Adipose tissue (tissue), 3 donors: ENCODE results near the gene PAAF1. TPM values are rescaled to one million over a fixed set of nuclear protein-coding genes. Genes with fewer than 3 reads are reported as not detected.
"Not testable (repeated sequence)": the region's sequence is repeated elsewhere in the genome, so short reads cannot be mapped to it uniquely, and the experiment has no call there.

Experiments
- H3K27ac ChIP-seq: one replicate; pipeline ENCODE4 v1.5.1; 2013; ENCODE audit warnings: low read depth, low read length
- WGBS, 3 donors: extraction: QIAGEN DNeasy Blood & Tissue Kit; methylation state at CpG; one replicate each; pipeline ENCODE4 v1.1.7; 2013; 5-methylcytosine and 5-hydroxymethylcytosine counted together
- polyA plus RNA-seq, 3 donors: library from polyadenylated mRNA; stranded (reverse); fragments of 200-250 nt; gene quantifications; one replicate each; pipeline ENCODE4 v1.2.3, GENCODE V29; 2013
- donor health status: healthy with polysubstance abuse.
- donor health status: Bipolar disorder and iron deficiency.
- donor health status: healthy.

PAAF1 gene
- polyA plus RNA-seq, 3 donors = 10.7 to 12.4 (median 11.1) TPM

- WGBS, 3 donors = 93 to 94% (median 94%) methylated on average over 7 of the region's 7 CpGs
- H3K27ac ChIP-seq = no peak overlapping the region
Measured at GRCh38 chr11:73932781-73933180, 56.0 kb downstream of the PAAF1 start.

DNA sequence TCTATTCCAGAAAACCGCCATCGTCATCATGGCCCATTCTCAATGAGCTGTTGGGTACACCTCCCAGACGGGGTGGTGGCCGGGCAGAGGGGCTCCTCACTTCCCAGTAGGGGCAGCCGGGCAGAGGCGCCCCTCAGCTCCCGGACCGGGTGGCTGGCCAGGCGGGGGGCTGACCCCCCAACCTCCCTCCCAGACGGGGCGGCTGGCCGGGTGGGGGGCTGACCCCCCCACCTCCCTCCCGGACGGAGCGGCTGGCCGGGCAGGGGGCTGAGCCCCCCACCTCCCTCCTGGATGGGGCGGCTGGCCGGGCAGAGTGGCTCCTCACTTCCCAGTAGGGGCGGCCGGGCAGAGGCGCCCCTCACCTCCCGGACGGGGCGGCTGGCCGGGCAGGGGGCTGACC, 59.2 kb downstream of the PAAF1 start:
- H3K27ac ChIP-seq = not testable (repeated sequence)
- 97 to 100% methylated on average over 5 to 15 of the region's 25 CpGs; no CpG with 5 or more reads in 1 of the 3 donors for WGBS, 3 donors

DNA sequence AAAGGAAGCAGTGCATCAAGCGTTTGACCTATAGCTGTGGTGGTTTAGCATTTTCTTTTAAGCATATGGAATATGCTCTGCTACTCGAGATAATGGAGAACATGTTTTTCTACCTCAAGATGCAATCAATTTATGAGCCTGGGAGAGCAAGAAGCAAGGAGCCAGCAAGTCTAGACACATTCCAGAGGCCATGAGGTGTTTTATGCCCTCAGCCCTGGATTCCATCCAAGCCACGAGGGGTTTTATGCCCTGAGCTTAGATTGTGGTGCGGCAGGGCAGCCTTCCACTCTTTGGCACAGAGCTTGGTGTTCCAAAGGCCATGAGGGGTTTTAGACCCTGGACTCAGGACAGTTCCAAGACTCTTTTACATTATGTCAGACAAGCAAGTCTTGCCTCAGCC, 62.3 kb downstream of the PAAF1 start:
- H3K27ac ChIP-seq = no peak overlapping the region
- 68 to 79% (median 76%) methylated on average over 4 of the region's 4 CpGs for WGBS, 3 donors

DNA sequence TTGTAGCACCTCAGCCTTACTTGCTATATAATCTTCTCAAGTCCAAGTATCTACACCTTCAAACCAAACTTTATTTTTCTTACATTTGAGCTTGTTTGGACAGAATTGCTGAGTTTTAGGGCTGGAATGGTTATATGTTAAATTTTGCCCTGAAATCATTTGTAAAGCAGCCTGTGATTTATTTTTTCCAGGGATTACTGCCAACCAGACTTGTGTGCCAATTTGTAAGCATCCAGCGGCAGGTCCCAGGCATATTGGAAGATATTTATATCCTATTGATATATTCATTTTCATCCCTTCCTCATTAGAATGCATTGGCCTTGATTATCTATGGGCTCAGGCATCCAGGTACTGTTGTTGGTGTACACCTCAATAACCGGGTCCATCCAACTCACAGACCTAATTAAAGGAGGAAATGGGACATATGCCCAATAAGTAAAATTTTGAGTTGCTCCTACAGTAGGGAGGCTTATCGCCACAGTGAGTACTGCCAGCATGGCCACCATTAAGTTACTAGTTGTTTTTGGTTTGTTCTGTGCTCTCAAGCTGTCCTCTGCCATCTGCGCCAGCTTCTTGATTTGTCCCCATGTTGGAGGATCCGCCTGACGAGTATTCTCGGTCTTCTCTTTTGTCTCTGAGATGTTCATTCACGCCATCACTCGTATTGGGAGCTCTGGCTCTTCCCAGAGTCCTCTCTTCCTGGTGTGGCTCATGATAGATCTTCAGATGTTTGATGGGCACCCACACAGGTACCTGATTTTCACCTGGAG, 64.2 kb downstream of the PAAF1 start:
- no peak overlapping the region for H3K27ac ChIP-seq
- 91 to 97% (median 93%) methylated on average over 9 of the region's 9 CpGs for WGBS, 3 donors

DNA sequence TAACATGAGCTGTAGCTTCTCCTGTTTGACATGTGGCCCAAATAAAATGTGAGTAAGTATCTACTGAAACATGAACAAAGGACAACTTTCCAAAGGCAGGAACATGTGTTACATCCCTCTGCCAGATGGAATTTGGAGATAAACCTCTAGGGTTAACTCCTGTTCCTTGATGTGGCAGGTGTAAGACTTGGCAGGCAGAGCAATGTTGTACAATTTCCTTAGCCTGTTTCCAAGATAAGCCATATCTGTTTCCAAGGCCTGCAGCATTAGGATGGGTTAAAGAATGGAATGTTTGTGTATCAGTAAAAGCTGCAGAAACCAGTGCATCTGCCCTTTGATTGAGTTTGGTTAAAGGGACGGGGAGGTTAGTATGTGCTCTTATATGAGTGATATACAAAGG, 65.2 kb downstream of the PAAF1 start:
- WGBS, 3 donors = 66 to 80% (median 71%) methylated on average over 1 of the region's 1 CpG
- no peak overlapping the region for H3K27ac ChIP-seq

DNA sequence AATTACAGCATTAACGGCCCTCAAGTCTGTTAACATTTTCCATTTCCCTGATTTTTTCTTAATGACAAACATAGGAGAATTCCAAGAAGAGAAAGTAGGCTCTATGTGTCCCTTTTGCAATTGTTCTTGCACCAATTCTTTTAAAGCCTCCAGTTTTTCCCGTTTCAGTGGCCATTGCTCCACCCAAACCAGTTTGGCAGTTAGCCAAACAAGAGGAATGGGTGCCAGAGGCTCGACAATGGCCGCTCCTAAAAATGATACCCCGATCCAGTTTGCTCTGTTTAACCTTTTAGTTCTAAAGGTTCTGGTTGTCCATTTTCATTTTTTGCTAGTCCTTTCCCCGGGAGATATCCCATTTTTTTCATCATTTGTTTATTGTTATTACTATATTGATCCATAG, 67.3 kb downstream of the PAAF1 start:
- H3K27ac ChIP-seq = no peak overlapping the region
- WGBS, 3 donors = 47 to 70% (median 60%) methylated on average over 6 of the region's 6 CpGs

DNA sequence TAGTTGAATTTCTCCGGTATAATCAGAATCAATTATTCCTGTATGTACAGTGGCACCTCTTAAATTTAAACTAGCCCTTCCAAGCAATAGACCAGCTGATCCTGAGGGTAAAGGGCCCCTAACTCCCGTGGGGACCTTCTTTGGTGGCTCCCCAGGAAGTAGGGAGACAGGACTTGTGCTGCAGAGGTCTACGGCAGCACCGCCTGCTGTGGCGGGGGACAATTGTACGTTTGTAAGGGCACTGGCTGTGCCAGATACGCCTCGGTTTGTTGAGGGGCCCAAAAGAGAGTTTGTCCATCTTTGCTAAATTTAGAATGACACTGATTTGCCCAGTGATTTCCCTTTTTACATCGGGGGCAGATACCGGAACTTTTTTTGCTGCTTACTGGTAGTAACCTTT, 68.1 kb downstream of the PAAF1 start:
- H3K27ac ChIP-seq = no peak overlapping the region
- 64 to 82% (median 72%) methylated on average over 10 of the region's 10 CpGs for WGBS, 3 donors

- H3K27ac ChIP-seq = no peak overlapping the region
- 44 to 57% (median 47%) methylated on average over 4 of the region's 4 CpGs for WGBS, 3 donors
Measured at GRCh38 chr11:73945396-73945795, 68.6 kb downstream of the PAAF1 start.

- no peak overlapping the region for H3K27ac ChIP-seq
- whole genome bisulfite sequencing, 3 donors = 71 to 85% (median 75%) methylated on average over 13 of the region's 13 CpGs
Measured at GRCh38 chr11:73946798-73947458, 70.1 kb downstream of the PAAF1 start.

- no peak overlapping the region for H3K27ac ChIP-seq
- WGBS, 3 donors = 70 to 81% (median 75%) methylated on average over 4 of the region's 4 CpGs
Measured at GRCh38 chr11:73949246-73949645, 72.4 kb downstream of the PAAF1 start.

GRCh38 chr11:73949912-73950311, 73.1 kb downstream of the PAAF1 start:
- H3K27ac ChIP-seq = no peak overlapping the region
- 80 to 95% (median 93%) methylated on average over 5 of the region's 5 CpGs for WGBS, 3 donors

DNA sequence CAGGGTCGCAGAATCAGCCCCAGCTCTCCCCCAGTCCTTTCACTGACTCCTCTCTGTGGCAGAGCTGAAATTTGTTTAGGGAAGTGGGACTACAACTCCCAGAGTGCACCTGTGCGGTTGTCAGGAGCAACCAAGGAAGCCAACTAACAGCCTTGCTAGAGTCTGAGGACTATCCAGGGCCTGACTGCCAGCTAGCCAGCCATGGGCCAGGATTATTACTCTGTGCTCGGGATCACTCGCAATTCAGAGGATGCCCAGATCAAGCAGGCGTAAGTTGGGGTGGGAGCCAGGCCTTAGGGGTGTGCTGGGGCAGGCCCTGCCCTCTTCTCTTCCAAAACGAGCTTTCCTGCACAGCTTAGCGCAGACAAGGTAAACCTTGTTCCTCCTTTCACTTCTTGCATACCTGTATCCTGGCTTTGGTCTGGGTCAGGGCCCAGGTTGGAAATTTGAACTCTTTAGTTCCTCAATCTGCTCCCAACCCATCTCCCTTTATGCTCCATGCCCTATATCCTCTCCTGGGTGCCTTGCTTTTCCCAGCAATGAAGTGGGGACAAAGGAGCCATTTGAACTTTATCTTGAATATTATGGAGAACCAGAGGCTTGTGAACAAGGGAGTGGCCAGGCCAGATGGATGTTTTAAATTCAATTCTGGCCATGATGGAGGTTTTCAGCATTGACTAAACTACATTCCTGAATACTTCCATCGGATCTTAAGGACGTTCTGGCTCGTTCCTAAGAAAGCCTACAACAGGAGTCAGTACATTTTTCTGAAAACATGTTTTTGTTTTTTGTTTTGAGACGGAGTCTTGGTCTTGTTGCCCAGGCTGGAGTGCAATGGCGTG, 74.3 kb downstream of the PAAF1 start, which contains the start of gene DNAJB13:
Gene DNAJB13, plus strand, starts transcription at position 158 of the 842 bp plus-strand sequence. Its CDS starts 44 bp downstream, at position 202.
- 82 to 86% (median 84%) methylated on average over 12 of the region's 12 CpGs for WGBS, 3 donors
- no peak within 1 kb of the TSS for H3K27ac ChIP-seq

GRCh38 chr11:73951797-73952196, 75.0 kb downstream of the PAAF1 start:
- 81 to 93% (median 89%) methylated on average over 7 of the region's 7 CpGs for WGBS, 3 donors
- H3K27ac ChIP-seq = no peak overlapping the region

GRCh38 chr11:73956876-73957653, 80.3 kb downstream of the PAAF1 start:
- no peak overlapping the region for H3K27ac ChIP-seq
- 48 to 58% (median 55%) methylated on average over 29 of the region's 29 CpGs for WGBS, 3 donors

DNA sequence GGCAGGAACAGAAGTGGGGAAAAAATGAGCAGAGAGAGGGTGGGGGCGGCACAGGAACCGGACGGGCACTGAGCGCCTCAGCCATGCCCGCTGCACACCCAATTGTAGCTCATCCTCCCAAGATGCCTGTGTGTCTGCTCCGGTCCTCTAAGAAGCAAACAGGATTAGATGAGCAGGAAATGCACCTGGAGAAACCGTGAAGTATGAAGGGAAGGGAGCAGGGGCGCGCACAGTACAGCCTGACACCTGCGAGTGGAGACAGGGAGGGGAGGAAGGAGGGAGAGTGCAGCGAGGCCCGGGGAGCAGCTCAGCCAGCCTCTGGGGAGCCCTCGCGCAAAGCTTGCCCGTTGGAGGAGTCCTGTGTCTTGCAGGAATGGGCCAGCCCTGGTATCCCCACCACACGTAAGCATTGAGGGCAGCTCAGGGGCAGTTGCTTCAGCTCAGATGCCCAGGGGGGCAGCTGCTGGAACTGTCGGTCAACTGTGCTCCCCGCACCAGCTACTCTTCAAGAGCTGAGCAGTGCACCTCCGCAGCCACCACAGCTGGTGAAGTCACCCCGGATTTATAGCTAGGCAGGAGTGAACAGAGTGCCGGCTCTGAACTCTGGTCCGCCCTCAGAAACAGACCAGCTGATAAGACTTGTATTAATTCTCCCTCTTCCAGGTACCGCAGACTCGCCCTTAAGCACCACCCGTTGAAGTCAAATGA, 81.0 kb downstream of the PAAF1 start:
- no peak overlapping the region for H3K27ac ChIP-seq
- WGBS, 3 donors = 63 to 72% (median 66%) methylated on average over 25 of the region's 25 CpGs

- 79 to 84% (median 80%) methylated on average over 16 to 18 of the region's 18 CpGs for WGBS, 3 donors
Measured at GRCh38 chr11:73958521-73959141, 81.8 kb downstream of the PAAF1 start.

DNA sequence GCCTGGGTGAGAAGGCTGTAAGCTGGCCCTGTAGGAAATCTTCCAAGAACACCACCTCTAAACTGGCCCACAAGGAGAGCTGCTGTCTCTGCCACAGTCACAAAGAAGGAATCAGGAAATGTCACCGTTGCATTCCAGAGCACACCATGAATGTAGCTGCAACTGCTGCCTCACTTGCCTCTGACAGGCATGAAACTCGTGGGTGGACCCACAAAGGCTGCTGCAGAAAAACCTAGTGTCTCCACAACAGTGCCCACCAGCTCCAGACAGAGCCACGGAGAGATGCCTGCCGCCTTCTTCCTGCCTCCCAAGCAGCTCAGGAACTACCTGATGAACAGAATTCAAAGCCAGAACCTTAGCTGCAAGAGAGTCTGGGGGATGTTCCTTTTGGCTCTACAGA, 84.5 kb downstream of the PAAF1 start:
- WGBS, 3 donors = 65 to 73% (median 68%) methylated on average over 4 of the region's 4 CpGs
- no peak overlapping the region for H3K27ac ChIP-seq

More at GRCh38 chr11:73958521-73959141, 81.8 kb downstream of the PAAF1 start:
- H3K27ac ChIP-seq = no peak overlapping the region
